NCI-H345 treated with DMSO at 0.1 percent for 48 hours (cell line): ENCODE data around the gene IFITM10.

Experiments
- DNase-seq: peaks from one replicate; lab custom pipeline; 2025; ENCODE audit not compliant: unreplicated experiment; lab: John Stamatoyannopoulos, UW

IFITM10 gene

DNA sequence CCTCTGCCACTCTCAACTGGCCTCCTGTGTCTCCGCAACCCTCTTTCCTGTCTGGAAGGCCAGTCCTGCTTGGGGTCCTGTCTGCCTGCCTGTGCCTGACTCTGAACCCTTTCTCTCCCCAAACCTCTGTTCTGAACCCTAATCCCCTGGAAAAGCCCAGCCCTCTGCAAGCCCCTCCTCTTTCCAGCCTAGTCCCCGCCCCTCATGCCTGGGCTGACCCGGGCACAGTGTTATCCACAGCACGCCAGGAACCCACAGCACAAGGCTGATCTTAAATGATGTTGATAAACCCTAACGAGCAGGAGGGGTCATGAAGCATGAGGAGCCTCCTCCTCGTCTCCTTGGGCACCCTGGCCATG, at the start of gene IFITM10:
Gene IFITM10, minus strand, starts transcription at position 115 of the 359 bp plus-strand sequence. CDS start 153 bp downstream, outside the sequence.
- no peak for DNase-seq

DNA sequence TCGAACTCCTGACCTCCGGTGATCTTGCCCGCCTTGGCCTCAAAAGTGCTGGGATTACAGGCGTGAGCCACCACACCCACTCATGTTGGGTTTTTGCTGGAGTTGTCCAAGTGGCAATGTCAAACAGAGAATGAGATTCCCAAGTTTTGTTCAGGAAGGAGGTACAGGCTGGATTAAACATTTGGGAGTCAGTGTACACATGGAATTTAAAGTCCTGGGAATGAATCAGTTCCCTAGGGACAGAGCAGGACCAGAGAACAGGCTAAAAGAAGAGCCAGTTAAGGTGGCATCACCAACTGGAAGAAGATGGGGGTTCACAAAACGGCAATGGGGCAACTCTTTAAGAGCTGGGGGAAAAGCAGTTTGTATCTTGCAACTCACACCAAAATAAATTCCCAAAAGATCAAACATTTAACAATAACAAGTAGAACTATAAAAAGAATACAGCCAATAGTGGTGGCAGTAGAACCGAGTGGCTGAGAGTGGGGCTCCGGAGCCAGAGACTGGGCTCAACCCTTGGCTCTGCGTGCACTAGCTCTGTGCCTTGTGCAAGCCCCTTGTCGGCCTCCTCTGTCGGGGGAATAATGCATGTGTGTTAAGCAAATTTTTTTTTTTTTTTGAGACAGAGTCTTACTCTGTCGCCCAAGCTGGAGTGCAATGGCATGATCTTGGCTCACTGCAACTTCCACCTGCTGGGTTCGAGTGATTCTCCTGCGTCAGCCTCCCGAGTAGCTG, 47.2 kb upstream of the IFITM10 start:
- DNase-seq = no peak

DNA sequence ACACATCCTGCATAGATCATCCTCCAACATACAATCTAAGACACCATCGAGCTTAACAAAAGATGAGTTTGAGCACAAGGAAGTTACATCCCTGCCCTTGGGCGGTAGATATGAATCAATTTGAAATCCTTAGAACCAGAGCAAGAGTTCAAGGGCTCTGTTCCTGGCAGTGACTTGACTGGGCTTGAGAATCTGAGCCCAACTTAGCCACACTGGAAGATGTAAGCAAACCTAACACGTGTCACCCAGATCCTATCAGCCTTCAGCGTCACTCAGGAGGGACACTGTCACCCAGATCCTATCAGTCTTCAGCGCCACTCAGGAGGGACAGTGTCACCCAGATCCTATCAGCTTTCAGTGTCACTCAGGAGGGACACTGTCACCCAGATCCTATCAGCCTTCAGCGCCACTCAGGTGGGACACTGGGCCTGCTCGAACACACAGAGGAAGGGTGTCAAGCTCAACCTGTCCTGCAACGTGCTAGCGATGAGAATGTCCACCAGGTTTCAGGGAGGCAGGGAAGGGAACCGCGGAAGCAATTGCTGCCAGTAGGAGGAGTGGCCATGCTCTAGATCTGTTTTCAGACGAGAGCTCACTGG, 46.1 kb upstream of the IFITM10 start:
- no peak for DNase-seq

DNA sequence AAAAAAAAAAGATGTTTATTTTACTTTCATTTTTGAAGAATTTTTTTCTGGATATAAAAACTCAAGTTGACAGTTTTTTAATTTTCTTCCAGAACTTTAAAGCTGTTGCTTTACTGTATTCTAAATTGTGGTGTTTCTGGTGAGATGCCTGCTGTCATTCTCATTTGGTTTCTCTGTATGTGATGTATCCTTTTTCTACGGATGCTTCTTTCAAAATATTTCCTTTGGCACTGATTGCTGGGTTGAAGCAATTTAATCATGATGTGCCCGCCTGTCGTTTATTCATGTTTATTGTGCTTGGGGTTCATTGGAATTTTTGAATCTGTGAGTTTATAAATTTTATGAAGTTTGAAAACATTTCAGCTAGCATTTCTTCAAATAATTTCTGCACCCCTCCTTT, 42.7 kb upstream of the IFITM10 start:
- DNase-seq = no peak

DNA sequence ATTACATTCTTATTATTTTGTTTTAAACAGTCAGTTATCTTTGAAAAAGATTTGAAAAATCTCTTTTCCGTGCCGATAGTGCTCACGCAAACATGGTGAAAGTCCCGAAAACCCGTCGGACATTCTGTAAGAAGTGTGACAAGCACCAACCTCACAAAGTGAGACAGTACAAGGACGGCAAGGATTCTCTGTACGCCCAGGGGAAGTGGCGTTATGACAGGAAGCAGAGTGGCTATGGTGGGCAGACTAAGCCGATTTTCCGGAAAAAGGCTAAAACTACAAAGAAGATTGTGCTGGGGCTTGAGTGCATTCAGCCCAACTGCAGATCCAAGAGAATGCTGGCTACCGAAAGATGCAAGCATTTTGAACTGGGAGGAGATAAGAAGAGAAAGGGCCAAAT, 42.1 kb upstream of the IFITM10 start:
- DNase-seq = no peak

DNA sequence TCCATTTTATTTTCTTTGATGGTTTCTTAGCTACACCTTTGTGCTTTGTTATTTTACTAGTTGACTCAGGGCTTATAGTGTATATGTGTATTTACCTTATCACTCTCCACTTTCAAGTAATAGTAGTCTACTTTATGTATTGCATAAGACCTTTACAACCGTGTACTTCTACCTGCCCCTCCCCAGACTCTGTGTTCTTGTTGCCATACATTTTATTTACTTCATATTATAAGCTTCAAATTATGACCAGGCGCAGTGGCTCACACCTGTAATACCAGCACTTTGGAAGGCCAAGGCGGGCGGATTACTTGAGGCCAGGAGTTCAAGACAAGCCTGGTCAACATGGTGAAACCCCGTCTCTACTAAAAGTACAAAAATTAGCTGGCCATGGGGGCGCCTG, 41.5 kb upstream of the IFITM10 start:
- no peak for DNase-seq

DNA sequence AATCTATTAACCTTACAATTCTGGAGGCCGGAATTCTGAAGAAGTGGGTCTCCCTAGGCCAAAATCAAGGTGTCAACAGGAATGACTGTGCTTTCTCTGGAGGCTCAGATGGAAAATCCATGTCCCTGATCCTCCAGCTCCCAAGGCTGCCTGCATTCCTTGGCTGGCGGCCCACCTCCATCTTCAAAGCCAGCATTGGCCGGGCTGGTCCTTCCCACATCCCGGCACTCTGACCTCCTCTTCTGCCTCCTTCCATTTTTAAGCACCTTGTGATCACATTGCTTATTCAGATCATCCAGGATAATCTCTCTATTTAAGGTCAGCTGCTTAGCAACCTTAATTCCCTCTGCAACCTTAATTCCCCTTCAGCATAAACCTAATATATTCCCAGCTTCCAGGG, 36.1 kb upstream of the IFITM10 start:
- no peak for DNase-seq

DNA sequence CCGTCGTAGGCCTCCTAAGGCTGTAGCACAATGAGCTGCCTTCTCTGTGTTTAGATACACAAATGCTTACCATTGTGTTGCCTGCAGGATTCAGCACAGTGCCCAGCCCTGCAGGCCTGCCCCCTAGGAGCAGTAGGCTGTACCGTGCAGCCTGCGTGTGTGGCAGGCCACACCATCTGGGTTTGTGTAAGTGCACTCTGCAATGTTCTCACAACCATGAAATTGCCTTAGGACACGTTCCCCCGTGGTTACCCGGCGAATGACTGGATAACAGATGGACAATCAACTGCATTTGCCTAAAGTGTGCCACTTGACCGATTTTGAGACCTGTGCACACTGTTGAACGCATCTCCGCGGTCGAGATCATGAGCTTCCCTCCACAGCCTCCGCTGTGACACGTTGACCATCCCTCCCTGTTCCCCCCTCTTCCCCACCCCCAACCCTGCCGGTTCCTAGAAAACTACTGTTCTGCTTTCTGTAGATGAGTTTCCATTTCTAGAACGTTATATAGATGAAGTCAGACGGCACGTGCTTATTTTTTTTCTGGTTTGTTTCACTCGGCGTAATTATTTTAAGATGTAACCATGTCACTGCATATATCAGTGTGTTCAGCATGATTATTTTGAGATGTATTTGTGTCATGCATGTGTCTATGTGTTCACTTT, 35.5 kb upstream of the IFITM10 start:
- DNase-seq = no peak

DNA sequence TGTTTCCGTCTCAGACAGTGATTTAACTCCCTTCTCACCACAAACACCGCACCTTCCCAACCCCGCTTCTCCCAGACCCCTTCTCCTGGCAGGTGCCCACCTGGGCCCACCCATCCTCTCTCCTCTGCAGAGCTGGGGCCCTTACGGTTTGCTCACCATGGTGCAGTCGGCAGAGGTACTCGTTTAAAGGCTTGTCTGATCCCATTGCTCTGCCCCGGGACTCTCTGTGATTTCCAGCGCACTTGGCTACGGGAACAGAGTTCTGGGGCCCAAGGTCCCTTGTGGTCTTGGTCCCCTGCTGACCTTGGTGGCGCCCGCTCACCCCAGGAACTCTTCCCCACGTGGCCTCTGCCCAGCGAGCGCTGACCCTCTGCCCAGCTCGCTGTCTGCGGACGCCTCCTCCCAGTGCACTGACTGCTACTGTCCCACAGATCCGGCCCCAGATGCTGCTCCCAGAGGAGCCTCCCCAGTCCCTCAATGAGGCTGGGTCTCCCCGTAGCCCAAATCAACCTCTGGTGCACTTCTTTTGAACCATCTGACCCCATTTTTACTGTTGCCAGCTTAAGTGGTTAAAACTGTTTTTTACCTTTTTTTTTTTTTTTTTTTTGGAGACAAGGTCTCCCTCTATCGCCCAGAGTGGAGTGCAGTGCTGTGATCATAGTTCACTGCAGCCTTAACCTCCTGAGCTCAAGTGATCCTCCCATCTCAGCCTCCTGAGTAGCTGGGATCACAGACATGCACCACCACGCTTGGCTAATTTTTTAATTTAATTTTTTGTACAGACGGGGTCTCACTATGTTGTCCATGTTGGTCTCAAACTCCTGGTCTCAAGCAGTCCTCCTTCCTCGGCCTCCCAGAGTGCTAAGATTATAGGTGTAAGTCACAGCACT, 34.6 kb upstream of the IFITM10 start:
- no peak for DNase-seq

DNA sequence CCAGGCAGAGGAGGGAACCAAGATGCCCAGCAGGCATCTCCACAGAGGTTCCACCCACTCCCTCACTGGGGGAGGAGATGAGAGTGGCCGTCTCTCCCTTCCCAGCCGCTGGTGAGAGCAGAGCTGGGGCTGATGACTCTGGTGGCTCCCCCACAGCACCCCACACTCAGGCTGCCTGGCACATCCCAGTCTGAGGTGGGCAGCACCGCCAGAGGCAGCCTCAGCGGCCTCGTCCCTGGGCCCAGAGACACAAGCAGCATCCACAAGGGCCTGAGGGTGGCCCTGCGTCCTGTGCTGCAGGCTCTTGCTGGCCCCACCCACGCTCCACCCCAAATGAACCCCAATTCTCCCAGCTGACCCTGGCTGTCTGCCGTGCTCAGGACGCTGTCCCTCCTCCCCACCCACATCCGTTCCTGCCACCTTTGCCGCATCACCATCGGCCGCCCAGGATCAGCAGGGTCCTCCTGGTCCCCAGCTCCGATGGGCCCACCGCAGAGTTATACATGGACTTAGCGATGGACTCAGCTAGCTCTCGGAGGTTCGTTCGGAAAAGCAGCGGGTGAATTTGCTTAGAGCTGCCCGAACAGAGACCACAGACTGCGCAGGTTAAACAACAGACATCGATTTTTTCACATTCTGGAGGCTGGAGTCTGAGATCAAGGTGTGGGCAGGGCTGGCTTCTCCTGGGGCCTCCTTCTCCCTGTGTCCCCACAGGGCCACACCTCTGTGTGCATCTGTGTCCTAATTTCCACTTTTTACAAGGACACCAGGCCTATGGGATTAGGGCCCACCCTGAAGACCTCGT, 33.5 kb upstream of the IFITM10 start:
- DNase-seq = no peak

DNA sequence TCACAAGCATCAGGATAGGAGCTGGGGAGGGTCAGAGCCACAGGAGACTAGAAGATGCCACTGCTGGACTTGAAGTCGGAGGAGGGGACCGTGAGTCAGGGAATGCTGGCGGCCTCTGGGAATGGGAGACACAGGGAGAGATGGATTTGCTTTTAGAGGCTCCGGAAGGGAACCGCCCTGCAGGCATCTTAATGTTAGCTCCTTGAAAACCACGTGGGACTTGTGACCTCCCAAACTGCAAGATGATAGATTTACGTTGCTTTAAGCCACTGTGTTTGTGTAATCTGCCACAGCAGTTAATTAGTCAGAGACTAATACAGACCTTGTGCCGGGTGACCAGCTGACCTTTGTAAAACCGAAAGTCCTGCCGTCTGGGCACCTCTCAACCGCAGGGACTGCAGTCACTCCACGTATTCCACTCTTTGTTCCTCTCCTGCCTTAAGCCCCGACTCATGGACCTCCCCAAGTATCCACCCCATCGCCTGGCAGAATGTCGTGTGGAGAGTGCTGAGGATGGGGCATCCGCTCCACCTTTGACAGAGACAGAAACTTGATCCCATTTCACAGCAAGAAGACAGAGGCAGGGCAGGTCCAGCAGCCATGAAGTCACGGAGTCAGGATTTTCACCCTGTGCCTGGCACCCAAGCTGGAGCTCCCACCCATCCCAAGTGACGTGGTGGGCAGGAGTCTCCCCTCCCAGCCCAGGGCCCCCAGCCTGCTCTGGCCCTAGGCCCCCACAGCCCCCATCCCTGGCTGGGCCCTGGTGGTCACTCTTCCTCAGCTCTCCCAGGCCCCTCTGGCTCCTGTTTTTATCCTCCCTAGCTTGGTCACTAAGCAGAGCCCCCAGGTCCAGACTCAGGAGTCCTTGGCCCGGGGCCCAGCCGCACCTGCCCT, 32.7 kb upstream of the IFITM10 start:
- no peak for DNase-seq

DNA sequence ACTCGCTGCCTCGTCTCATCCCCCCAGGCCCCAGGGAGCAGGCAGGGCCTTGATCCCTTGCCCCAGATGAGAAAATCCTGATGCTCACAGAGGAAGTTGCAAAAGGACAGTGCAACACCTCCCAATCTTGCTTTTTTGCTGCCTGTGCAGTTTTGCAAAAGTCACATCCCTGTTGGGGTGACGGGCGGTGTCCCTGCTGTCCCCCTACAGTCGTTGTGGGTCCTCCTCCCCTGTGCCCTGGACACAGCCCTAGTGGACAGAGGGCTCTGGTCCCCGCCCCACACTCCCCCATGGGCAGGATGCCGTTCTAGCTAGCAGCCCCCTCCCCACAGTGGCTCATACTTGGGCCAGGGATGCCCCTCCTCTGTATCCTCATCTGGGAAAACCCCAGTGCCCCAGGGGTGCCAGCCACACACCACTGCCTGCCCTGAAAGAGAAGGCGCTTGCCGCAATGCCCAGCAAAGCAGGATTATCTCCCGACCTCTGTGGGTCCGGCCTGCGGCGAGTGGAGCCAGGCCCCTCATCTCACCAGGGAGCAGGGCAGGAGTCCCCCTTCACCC, 31.7 kb upstream of the IFITM10 start:
- no peak for DNase-seq

DNA sequence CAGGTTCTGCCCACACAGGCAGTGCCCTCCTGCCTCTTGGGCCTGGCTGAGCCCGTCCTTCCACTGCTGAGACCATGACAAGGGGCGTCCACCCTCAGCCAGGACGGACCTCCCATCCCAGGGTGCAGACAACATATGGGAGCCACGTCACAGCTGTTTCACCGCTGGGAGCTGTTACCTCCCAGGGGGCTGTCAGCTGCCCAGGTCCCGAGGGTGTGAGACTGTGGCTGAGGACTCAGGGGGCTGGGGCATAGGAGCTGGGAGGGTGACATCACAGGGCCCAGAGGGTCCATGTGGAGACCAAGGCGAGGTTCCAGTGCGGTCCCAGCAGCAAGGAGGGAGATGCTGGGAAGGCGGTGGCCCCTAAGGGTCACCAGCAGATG, 31.2 kb upstream of the IFITM10 start:
- DNase-seq = no peak

DNA sequence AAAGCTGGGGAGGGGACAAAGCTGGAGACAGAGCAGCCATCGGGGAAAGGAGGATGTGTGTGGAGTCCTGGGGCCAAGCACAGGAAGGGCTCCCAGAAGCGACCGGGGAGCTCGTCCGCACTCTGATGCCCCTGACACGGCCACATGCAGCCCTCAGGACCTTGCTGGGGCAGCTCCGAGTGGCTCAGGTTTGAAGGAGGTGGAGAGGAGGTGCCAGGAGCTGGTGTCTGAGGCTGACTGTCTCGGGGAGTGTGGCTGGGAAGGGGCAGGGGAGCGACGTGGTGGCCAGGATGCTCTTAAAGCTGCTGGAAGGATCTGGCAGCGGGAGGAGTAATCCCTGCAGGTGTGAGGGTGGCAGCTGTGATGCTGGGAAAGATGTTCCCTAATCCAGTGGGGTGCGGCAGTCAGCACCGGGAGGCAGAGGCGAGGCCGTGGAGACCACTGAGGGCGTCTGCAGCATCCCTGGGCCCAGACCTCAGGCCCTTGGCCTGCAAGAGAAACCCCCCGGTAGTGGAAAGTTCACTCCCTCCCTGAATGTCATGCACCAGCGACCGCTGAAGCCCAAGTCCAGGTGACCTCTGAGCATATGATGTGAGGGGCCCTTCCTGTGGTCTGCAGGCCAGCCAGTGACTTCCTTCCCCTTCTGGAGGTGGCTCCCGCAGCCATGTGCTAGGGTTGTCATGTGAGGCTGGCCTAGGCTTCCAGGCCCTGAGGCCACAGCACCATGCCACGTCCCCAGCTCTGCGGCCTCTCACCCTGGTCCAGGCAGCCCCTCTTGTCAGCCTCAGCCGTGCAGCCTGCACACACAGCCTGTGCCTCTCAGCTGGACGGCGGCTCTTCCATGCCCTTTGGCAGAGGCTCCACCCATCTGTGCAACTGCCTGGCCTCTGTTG, 30.6 kb upstream of the IFITM10 start:
- DNase-seq = no peak

DNA sequence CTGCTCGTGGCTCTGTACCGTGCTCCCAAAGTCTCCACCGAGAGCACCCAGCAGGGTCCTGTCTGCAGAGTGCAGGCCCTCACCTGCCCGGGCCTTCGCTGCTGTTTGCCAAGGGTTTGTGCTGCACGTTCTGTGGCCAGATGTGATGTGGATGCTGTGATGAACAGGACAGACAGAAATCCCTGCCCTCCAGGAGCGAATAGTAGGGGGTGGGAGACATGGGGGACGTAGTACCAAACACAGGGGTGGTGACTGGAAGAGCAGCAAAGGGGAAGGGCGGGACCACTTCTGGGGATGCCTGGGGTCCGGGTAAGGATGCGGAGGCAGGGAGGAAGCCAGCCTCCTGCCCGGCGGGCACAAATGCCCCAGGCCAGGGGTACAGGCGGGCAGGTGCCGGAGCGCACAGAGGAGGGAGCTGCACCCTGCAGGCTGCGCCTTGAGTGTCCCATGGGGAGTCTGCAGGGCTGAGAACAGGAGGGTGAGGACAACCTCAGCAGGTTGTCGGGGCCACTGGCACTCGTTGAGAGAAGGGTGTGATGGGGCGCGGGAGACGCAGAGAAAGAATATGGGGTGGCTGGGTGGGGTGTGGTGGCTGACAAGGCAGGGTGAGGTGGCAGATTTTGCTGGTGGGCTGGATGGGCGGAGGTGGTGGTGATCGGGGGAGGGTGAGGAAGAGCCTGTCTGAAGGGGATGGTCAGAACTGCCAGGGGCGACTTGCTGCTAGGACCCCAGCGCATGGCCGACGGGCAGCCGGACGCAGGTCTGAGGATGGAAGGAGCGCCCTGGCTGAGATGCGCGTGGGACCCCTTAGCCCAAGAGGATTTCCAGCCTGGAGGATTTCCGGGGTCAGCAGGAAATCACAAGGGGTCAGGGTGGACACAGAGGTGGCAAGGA, 29.7 kb upstream of the IFITM10 start:
- DNase-seq = no peak

DNA sequence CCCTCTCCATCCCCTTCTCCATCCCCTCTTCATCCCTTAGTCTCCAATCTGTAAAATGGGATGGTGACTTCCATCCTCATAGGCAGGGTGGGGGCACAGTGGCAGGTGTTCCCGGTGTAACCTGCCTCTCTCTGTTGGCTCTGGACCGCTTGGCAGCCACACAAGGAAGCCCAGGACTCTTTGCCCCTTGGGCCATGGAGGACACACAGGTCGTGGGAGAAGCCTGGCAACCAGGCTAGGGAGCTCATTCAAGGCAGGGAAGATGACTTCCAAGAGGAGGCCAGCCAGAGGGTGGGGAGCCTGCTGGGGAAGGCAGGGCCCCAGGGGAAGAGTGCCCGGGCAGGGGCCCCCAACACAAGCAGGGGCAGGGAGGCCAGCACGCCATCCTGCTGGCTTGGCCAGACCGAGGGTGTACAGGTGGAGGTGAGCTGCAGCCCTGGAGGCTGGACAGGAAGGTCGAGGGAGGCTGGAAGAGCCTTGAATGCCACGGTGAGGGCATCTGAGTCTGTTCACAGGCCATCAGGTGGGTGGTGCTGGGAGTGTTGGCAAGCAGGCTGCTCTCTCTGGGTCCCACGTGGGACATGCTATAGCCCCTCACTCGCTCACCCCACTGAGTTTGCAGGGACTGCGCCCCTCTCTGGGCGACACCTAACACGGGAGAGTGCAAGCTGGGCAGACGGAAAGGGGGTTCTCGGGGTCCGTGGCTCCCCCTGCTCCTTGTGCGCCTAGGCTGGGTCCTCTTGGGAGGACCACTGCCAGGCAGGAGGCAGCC, 28.8 kb upstream of the IFITM10 start:
- no peak for DNase-seq
